LHCN-M2 (cell line): ENCODE measurements around the gene SPRY1. TPM values are rescaled to one million over a fixed set of nuclear protein-coding genes. Genes with fewer than 3 reads are reported as not detected.

Experiments
- DNase-seq: peaks from one replicate; pipeline ENCODE4 v3.0.0-alpha.2; 2012; ENCODE audit warnings: low read depth
- total RNA-seq: library from RNA; depleted of rRNA; stranded (reverse); fragments of >200 nt; gene quantifications from 2 replicates; pipeline ENCODE4 v1.2.3, GENCODE V29; 2014

Gene SPRY1
- total RNA-seq, 1 experiment from 2014 or later = 13.5 TPM

DNA sequence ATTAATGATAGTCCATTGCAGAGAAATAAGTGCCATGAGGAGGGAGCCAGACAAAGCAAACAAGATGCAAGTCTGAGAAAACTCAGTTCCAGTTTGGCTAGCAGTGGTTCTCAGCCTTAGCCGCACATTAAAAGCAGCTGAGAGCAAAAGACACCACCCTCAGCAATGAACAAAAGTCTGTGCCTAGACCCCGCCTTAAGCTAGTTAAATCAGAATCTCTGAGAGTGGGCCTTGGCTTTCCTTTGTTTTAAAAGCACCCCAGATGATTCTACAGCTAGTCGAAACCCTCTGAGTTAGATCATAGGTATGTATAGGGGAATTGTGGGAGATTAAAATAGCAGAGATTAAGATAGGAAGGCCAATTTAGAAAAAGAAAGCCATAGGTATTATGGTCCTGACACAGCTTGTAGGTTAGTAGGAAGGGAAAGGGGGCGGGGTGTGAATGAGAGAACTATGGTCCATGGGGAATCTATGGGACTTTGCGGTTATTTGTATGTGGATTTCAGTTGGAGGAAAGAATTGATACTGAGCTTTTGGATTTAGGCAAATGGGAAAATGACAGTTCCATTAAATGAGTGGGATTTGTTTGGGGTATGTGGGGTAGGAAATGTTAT lies 12.0 kb downstream of the SPRY1 start:
- DNase-seq = no peak

DNA sequence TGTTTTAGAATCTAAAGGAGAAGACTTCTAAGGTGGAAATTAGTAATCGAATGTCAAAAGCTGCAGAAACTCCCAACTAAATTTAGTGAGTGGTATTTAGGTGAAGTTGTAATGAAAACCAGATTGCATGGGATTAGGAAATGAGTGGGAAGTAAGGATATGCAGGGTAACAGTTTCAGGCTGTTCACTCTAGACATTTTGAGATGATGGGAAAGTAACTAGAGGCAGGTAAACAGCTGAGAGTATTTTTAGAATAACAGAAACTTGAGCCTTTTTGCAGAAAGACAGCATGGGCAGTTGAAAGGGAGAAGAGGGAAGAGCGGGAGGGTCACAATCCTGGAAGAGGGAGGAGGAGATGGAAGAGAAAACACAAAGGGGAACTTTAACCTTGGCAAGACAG lies 12.7 kb downstream of the SPRY1 start:
- no peak for DNase-seq

DNA sequence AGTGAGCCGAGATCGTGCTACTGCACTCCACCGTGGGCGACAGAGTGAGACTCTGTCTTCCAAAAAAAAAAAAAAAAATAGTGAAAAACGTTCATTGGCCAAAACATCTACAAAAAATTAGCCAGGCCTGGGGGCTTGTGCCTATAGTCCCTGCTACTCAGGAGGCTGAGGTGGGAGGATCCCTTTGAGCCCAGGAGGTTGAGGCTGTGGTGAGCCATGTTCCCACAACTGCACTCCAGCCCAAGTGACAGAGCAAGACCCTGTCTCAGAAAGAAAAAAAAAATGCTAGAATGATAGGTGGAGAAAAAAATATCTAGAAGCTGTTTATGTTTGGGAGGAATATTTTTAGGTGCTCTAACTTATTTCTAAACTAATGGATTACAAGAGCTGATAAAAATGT lies 14.9 kb downstream of the SPRY1 start:
- no peak for DNase-seq

DNA sequence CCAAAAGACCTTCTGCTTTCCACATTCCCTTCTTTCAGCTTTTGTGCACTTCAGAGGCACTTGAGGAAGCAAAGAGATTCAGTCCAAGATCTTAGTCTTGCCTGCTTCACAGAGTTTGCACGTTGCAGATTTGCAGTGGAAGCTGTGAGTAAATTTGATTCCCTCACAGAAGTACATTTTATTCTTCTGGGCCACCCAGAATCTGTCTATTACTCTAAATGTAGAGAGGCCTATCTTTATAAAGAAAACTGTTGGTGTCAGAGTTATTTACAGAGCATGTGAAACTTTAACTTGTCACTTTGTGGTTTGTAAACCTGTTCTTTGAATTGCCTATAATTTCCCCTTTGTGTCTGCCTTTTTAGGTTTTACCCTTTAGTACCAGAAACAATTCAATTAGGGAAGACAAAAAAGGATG lies 15.5 kb downstream of the SPRY1 start:
- DNase-seq = no peak

DNA sequence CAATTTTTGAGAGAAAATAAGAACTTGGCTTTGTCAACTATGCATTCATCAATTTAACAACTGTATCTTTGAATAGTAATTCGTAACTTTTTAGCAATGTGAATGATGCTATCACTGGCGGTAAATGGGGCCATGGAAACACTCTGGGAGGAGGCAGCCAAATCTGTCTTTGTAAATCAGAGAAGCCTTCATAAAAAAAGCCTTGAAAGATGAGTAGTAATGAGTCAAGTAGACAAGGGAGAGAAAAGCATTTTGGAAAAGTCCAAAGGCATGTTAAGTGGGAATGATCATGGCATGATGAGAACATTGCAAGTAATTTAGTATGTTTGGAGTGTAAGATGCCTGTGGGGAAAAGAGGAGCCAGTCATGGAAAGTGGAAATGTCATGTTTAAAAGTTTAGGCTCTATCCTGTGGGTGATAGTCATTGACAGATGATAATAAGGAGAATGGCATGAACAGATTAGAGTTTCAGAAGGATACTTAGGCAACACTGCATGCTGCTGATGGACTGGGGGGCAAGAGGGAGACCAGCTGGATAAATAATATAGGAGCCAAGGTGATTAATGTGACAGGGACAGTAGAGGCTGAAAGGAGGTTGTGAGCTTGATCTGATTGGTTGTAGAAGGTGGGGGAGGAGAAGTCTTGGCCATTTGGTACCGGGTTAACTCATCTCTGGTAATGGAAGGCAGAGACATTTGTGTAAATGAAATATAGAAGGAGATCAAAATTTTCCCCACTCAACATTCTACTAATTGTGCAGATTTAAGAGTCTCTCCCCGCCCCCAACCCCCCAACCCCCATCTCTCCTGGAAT lies 16.3 kb downstream of the SPRY1 start:
- peak; percentile 57 for DNase-seq

DNA sequence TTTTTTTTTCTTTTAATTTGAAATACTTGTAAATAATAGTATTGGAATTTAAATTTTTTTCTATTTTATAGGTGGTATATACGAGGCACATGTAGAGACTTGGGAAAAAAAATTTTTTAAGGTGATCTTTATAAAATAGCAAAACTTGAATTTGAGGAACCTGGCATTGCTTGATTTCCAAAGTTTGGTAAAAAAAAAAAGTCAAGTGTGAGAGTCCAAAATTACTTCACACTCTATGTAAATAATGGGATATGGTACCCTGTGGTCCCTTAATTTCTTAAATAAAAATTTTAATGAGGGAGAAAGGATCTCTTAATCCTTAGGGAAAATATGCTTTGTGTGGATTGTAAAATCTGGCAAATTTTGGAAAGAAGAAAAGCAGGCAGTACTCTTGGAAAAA lies 19.0 kb downstream of the SPRY1 start:
- DNase-seq = no peak

DNA sequence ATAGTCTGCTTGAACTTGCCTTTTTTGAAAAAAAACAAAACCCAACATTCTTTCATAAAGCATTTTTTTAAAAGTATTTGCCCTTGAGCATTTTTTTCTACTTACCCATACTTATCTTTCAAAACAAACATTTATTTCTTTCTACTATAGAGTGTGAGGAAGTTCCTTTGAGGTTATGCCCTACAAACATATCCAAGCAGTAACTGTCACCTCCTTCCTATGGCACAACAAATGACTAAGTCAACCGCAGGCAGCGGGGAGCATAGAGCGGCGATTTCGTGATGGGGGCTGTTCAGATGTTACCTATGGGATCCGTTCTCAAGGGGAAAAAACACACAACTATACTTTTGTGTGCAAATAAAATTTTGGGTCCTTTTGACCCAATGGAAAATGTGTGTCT lies 19.4 kb downstream of the SPRY1 start:
- DNase-seq = peak; percentile 82

DNA sequence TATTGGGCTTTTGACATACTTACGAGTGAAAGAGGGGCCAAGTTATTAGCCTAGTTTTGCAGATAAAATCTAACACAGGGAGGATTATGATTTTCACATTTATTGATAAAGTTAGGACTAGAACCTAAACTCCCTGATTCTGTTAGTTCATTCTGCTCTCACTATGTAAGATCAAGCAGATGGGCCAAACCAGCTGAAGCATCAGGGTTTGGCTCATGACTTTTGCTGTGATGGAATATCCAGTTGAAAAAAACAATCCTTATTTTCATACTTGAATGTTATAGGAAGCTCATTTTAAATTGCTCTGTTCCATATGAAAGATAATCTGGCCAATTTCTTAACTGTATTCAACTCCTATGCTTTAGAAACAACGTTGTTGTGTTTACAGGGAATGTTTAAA lies 21.2 kb downstream of the SPRY1 start:
- DNase-seq = peak; percentile 37

DNA sequence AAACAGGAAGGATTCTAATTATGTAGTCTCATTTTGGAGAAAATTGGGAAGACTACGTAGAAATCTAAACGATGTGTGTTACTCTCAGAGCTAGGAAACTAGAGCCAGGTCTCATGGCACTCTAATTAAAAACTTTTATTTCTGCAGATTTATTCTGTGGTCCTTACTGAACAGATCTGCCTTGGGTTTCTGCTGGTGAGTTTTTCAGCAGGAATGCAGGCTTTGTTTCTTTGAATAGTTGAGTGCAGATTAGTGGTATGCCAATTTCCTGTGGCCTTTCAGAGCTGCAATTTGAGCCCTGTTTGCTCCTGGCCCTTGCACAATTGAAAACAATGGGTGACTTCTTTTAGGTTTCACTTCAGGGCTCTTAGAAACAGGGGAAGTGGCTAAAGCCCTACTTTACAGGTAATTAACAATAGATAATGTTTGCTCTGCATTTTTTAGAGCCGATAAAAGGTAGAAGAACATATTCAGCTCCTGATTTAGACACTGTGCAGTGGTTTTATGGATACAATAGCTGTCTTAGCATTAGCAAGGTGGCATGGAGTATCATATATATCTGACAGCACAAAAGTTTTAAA lies 21.8 kb downstream of the SPRY1 start:
- peak; percentile 96 for DNase-seq

DNA sequence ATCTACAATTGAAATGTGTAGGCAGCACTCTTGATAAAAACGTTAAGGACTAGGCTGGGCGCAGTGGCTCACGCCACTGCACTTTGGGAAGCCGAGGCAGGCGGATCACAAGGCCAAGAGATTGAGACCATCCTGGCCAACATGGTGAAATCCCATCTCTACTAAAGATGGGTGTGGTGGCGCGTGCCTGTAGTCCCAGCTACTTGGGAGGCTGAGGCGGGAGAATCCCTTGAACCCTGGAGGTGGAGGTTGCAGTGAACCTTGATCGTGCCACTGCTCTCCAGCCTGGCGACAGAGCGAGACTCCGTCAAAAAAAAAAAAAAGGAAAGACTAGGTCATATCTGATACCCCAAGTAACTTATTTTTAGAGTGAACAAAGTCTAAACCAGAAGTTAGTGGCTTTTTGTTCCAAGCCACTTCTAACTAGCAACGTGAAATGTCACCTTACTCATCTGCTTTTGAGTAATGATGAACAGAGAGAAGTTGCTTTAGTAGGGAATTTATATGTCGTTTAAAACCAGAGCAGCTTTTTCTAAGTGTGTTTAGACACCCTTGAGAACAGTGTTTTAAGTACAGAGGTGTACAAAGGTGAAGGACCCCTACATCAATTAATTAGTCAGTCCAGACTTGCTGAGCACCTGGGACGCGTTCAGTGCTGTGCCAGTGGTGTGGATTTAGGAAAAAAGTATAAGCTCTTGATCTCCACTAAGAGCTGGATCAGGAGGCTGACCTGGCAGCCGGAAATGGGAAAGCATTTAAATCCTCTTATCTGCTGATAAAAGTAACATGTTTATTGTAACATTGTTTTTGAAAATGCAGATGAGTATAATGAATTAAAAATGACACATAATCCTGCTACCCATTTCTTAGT lies 23.5 kb downstream of the SPRY1 start:
- DNase-seq = no peak

DNA sequence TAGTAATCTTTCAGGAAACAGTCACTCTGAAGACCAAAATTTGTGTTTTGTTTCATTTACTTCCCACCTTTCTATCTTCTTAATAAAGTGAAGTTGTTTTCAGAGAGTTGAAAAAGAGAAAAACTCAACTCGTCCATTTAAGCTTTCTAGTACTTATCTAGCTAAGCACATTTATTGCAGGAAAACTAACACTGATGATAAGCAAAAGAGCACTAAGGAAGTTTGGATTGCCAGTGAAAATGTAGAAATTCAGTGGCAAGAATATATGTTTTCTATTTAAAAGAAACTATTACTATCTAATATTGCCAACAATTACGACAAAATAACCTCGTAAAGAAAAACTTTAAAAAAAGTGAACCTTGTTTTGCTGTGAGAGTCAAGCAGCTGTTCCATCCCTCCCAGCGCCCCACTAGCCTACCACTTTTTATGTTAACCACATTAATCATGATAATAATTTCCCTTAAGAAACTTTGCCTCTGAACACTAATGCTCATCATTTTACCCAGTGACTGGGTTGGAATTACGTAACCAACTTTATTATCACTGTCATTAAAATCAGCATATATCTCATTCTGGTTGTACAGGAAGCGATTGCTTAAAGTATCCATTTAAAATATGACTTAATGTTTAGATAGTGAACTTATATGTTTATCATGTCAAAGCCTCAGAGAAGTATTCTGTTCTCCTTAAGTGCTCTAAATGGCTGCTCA lies 24.8 kb downstream of the SPRY1 start:
- peak; percentile 76 for DNase-seq

DNA sequence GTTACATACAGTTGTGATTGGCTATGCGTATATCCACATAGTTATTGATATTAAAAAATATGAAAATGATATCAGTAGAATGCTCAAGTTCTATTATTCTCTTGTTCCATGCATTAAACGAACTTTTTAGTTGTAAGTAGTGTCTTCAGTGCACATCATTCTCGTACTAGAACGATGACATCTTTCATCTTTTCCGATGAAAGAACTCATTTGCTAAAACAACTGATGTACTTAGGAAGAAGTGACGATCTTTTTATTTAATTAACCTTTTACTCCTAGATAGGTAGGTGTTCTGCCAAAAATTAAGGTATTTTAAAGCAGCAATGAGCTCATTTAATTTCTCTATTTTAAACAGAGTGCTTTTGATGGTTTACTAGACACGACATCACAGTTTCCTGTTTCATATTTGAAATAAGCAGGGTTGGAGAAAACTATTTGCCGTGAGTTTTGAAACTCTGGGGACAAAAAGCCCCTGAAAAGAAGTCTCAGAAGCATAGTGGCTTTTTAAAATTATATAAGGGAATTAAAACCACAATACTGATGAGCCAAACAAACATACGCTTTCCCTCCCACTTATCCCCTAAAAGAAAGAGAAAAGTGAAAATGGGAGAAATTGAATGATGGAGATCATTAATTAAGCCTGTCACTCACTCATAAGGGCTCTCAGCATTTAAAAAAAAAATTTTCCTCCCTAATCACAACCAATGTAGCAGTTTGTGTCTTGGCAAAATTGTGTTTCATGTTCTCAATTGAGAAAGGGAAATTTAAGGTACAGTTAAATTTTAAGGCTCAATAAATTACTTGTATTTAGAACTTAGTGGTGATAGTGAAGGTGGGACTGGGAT lies 25.6 kb downstream of the SPRY1 start:
- DNase-seq = no peak

DNA sequence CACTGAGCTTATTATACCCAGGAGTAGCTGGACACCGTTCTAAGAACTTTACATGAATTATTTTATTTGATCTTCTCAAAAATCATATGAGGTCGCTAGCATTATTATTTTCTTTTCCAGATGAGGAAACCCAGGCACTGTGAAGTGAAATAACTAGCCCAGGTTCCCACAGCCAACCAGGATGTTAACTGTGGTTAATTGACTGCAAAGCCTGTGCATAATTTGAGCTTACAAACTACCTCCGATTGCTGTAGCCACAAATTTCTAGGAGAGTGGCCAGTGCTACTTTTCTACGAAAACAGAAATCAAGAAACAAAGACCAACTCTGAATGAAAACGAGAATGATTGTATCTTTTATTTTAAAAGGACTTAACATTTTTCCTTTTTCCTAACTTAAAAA lies 27.2 kb downstream of the SPRY1 start:
- DNase-seq = no peak

DNA sequence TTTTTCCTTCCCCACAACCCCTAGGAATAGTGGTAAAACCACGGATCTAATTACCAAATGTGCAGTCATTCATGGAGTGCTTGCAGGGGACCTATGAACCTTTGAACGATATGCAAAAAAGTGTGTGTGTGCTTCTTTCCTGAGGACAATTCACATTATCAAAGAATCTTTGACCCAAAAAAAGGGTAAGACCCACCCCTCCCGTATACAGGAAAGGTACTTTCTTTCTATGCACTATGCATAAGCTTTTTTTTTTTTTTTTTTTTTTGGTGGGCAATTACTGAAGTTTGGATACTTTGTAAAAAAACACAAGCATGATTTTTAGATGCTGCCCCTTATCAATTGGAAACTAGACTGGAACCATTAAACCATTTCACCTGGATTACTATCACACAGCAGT lies 31.4 kb downstream of the SPRY1 start:
- DNase-seq = no peak

DNA sequence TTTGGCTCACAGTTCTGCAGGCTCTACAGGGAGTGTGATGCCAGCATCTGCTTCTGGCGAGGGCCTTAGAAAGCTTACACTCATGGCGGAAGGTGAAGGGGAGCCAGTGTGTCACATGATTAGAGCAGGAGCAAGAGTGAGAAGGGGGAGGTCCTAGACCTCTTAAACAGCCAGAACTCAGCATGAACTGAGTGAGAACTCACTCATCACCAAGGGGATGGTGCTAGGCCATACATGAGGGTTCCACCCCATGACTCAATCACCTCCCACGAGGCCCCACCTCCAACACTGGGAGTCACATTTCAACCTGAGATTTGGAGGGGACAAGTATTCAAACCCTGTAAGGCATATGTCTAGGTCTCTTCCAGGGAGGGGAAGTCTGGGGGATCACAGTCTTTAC lies 33.4 kb downstream of the SPRY1 start:
- no peak for DNase-seq

DNA sequence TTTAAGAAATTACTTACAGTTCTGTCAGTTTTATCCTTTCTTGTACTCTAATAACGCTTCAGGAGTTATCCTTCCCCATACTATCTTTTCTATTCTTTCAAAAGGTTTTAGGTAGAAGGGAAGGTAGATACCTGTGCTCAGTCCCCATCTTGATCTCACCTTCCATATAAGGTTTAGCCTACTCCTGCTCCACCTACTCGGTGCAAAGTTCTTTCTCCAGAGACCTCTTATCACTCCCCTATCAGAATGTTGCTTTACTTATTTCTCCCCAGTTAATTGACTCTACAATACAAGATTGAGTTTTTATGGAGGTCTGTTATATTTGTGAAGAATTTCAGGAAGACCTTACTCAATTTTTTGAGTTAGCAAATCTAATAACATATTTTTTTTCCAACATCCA lies 33.9 kb downstream of the SPRY1 start:
- DNase-seq = no peak

DNA sequence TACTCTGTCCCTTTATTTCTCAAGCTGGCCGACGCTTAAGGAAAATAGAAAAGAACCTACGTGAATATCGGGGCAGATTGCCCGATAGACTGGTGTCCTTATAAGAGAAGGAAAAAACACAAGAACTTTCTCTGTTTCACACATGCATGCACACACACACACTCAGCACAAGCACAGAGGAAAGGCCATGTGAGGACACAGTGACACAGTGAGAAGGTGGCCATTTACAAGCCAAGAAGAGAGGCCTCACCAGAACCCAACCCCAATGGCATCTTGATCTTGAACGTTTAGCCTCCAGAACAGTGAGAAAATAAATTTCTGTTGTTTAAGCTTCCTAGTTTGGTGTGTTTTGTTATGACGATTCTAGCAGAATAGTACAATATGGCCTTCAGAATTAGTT lies 37.0 kb downstream of the SPRY1 start:
- DNase-seq = no peak

DNA sequence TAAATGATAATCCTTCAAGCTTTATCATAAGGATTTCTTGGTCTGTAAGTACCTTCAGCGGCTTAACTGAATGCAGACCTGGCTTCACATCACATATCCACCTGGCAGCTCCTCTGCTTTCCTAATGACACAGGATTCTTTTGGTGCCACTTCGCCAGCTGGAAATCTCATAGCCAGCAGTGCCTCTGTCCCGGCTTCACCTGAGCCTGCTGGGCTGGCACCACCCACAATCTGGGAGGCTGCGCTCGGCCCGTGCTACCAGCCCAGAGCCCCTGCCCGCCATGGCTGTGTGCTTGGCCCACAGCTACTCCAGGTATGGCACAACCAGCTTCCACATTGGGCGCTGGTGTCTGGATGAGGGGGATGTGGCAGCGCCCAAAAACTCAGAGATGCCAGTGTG lies 37.4 kb downstream of the SPRY1 start:
- DNase-seq = no peak

DNA sequence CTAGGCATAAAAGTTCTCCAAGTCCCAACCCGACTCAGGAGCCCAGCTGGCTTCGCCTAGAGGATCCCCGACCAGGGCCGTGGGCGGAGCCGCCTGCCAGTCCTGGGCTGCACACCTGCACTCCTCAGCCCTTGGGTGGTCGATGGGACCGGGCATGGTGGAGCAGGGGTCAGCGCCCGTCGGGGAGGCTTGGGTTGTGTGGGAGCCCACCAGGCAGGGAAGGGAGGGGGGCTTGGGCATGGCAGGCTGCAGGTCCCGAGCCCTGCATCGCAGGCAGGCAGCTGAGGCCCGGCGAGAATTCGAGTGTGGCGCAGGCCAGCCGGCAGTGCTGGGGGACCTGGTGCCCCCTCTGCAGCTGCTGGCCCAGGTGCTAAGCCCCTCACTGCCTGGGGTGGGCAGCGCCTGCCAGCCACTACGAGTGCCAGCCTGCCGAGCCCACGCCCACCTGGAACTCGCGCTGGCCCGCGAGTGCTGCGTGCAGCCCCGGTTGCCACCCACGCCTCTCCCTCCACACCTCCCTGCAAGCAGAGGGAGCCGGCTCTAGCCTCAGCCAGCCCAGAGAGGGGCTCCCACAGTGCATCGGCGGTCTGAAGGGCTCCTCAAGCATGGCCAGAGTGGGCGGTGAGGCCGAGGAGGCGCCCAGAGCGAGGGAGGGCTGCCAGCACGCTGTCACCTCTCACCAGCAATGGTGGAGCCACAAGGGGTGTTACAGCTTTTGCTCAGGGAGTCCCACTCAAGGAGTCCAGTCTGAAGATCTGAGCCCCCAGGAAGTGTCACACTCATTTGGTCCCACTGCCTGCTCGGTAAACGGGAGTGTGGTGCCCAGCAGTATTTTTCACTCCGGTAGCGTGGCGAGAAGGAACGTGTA lies 38.9 kb downstream of the SPRY1 start:
- DNase-seq = no peak

DNA sequence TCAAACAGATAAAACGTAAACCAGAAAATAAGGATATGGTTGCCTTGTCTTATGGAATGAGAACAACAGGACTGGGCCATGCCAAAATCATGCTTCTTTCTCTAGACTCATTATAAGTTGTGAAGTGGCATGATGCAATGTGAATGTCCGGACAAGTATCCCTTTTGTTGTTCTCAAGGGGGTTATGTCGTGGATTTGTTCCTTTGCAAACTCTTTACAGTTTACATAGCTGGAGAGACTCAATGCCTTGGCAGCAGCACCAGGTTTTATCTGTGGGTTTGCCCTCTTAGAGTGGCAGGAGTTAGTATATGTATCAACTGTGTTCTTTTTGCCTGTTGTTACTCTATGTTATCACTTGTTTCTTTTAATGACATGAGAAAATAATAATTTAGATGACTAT lies 41.4 kb downstream of the SPRY1 start:
- no peak for DNase-seq
